Germinal center (tissue), 1 donor: Measurements from ENCODE around the gene CACNA1A.
"Not testable (repeated sequence)": the region's sequence is repeated elsewhere in the genome, so short reads cannot be mapped to it uniquely, and the experiment has no call there.

Experiments used
- DNase-seq: peaks from one replicate; pipeline ENCODE4 v3.0.0; 2012; ENCODE audit warnings: mixed read lengths, low spot score

The CACNA1A gene

DNA sequence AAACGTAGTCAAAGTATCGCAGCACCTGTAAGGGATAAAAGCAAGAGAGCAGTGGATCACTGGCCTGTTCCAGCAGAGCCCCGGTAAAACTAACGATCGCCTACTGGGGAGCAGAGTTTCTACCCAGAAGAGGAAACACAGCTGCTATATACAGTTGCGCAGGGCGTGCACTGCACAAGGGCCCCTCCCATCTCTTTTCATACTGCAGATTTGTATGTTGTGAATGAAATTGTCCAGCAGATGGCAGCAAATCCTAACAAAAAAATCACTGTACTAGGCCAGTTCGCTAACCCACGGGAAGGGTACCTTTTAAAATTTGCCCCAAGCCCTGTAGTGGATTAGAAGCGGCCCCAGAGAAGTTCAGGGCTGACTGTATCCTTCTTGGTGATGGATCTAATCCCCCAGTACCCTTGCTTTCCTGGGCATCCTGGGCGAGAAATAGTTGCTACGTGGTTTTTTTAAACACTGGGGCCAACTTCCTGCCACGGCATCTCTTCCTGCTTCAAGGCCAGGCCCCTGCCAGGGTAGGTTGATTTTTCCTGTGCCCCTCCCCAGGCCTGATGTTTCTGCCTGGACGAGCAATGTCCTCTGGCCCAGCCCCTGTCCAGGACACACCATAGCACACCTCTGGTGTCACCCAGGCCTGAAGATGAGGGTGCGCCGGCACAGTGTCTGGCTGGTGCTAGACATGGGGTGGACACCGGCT, 229.0 kb downstream of the CACNA1A start:
- DNase-seq = peak; percentile 72

DNA sequence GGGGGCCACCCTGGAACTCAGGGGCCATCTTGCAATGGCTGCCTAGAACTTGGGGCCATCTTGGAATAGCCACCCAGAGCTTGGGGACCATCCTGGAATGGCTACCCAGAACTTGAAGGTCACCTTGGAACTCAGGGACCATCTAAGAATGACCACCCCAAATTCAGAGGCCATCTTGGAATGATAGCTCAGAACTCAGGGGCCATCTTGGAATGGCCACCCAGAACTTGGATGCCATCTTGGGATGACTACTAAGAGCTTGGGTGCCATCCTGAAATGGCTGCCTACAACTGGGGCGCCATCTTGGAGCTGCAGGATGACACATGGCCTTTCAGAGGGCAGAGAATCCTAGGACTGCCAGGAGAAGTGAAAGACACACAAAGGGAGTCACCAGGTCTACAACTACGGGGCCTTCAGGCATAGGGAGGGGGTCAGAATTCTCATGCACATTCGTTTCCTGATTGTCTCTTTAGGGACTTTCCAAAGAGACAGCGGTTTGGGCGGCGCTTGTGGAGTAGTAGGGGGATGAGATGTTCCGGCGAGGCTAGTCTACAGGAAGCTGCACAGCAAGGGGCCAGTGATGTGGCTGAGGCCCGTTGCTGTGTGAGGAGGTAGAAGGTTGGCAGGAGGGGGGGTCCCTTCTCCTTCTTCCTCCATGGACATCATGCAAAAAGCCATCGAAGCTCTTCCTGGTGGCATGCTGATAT, 231.1 kb downstream of the CACNA1A start:
- no peak for DNase-seq

DNA sequence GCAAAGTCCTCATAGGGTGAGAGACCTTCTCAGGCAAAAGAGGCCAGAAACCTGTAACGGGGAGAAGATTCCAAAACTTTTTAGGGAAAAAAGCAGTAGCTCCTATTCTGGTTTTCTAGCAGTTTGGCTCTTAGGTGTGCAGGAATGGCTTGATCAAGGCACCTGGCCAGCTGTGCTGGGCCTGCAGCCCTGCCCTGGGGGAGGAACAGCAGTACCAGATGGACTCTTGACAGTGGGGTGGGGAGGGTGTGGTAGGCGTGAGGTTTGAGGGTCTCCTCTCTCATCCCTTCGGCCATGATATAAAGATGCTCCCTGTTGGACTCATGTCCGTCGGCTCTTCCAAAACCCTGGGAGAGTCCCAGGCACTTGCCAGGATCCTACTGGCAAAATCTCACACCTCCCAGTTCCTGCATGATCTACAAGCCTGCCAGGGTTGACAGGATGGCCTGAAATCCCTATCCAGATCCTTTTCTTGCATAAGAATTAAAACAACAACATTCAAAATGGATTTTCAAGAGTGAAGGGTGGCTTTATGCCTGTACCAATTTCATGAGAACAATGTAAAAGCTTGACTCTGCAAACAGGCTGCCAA, 235.7 kb downstream of the CACNA1A start:
- DNase-seq = no peak

DNA sequence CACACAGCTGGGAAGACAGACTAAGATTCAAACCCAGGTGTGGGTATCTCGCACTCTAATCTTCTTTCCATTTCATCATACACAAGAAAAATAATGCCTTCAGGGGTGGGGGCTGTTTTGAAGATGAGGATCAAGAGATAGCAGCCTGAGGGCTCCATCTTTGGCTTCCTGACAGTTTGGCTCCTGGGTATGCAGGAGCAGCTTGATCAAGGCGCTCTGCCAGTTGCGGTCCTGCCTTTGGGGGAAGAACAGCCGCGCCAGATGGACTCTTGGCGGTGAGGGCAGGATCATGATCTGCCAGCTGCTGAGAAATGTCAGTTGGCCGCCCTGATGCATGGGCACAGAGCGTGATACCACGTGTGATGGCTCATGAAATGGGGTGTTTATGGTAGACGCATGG, 236.9 kb downstream of the CACNA1A start:
- DNase-seq = no peak

DNA sequence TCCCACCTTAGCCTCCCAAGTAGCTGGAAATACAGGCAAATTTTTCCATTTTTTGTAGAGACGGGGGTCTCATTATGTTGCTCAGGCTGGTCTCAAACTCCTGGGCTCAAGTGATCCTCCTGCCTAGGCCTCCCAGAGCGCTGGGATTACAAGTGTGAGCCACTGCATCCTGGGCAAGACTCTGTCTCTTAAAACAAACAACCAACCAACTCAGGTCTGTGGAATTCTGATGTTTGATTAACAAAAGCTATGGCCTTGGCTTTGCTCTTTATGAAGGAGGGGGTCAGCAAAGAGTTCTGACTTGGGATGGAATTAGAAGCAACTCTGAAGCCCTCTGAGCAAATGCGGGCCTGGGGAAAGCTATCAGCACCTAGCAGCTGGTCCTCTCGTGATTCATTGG, 238.4 kb downstream of the CACNA1A start:
- no peak for DNase-seq

DNA sequence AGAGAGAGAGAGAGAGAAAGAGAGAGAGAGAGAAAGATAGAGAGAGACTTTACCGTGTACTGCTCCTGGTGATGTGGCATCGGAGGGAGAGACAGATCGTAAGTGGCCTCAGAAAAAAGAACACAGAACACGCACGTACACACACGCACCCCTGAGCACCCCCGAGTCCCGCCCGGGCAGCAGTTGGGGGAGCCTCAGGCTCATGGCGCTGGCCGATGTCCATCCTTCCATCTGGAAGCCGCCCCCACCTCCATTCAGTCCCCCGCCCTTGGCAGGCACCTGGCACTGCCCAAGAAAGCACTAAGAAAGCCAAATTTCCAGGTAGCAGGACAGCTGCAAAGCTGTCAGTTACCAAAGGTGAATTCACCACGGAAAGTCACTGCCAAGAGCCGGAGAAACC, 239.1 kb downstream of the CACNA1A start:
- DNase-seq = no peak

DNA sequence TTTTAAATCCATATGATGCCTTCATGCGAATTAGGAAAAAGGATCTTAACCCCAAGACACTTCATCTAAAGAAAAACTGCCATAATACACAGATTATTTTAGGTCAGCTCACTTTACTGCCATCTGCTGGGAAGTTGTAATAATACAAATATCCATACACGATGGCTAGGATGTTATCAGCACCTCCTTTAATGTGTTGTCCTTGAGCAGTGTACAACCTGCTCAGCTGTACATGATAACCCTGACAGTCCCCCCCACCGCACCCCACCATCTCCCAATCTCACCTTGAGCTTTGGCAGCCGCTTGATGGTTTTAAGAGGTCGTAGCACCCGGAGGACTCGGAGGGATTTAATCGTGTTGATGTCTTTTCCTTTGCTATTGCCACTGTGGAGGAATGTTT, 243.8 kb downstream of the CACNA1A start:
- DNase-seq = peak; percentile 68

DNA sequence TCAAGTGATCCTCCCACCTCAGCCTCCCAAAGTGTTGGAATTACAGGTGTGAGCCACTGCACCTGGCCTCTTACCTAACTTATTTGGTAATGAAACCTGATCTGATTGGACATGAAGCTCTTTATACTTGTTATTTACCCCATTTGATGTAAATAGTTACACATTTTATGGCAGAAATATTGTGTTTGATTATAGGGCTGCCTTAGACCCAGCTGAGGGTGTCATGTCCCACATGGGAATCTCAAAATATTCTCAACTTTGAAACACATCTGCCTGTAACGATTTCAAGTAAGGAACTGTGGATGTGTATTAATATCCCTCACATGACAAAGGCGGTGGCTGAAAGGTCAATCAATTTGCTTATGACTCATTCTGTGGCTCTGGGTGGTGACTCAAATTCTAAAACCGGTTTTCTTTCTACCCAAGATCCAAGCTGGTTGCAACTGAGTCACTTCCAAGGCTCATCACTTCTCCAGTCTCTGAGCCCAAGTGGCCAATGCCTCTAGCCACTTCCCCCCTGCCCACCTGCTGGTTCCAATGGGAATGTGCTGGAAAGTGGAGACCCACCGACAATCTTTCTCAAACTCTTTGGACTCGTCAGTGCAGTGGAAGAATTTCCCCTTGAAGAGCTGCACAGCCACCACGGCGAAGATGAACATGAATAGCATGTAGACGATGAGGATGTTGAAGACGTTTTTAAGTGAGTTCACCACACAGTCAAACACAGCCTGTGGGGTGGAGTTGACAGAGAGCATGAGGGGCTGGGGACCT, 245.2 kb downstream of the CACNA1A start:
- no peak for DNase-seq

DNA sequence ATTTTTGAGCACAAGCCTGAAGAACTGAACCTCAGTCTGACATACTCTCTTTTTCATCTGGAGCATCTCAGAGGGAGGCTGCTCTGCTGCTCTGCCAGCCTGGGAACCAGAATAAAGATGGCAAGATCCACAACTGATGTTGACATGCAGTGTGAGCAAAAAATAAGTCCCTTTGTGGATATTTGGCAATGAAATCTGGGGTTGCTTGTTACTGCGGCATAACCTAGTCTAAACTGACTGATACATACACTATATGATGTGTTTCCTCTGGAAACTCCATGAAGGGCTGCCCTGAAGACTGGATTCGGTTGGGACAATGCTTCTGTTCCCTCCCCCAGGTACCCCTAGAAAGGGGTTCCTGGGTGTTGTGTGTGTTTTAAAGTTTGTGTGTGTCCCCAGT, 249.4 kb downstream of the CACNA1A start:
- no peak for DNase-seq

DNA sequence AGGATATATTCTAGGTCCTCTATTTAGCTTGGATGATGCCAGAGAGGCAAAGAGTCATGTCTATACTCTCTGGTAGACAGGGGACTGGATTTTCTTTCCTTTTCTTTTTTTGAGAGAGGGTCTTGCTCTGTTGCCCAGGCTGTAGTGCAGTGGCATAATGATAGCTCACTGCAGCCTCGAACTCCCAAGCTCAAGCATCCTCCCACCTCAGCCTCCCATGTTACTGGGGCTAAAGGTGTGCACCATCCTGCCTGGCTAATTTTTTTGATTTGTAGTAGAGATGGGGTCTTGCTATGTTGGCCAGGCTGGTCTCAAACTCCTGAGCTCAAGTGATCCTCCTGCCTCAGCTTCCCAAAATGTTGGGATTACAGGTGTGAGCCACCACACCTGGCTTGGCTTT, 249.9 kb downstream of the CACNA1A start:
- DNase-seq = not testable (repeated sequence)

DNA sequence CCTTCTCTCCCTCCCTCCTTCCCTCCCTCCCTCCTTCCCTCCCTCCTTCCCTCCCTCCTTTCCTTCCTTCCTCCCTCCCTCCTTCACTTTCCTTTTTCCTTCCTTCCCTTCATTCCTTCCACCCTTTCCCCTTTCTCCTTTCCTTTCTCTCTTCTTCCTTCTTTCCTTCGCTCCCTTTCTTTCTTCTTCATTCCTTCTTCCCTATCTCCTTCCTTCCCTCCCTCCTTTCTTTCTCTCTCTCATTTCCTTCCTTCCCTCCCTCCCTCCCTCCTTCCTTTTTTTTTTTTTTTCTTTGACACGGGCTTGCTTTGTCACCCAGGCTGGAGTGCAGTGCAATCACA, 250.6 kb downstream of the CACNA1A start:
- DNase-seq = no peak

DNA sequence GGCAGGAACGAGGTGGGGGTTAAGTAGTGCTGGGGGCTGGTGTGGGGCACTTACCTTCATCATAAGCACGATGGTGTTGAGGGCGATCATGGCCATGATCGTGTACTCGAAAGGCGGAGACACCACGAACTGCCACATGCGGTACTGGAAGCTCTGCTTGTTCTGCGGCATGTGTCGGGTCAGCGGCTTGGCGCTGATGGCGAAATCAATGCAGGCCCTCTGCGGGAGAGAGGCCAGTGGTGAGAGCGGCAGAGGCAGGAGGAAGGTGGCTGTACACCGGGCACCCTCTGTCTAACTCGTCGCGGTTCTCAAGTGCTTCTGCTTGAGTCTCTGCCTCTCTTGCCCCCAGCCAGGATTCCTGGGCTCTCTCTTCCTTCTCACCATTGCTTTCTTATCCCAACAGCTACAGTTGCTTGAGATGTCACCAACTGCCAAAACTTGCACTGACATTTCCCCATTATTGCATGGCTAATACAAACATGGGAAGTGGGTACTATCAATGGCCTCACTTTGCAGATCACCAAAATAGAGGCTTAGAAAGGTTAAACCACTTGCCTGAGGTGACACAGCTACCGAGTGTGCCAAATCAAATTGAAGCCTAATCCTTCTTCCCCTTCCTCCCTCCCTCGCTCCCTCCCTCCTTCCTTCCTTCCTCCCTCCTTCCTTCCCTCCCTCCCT, 251.1 kb downstream of the CACNA1A start:
- DNase-seq = no peak

DNA sequence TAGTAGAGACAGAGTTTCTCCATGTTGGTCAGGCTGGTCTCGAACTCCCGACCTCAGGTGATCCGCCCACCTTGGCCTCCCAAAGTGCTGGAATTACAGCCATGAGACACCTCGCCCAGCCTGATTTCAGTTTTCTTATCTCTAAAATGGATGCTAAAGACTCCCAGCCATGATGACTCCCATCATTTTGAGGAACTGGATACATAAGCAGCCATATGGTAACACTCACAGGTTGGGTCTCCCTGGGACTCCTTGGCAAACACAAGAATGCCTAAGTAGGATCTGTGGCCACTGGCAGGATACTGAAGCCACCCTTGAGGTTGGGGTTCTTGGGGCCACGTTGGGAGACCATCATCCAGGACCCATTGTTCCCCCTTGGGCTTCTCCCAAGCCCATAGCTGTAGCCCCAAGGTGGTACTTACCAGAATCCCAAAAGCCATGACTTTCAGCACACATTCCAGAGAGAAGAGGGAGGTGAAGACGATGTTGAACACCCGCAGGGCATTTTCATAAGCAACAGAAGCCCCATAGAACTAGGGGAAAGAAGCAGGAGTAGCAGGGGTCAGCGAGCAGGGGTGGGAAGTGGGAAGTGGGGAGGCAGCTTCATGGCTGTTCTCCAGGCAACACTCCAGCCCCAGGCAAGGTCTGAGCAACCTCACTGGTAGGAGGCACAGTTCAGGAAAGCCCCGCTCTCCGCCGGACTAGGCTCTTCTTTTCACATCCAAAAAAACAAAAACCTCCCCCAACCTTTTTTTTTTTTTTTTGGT, 253.5 kb downstream of the CACNA1A start:
- no peak for DNase-seq

DNA sequence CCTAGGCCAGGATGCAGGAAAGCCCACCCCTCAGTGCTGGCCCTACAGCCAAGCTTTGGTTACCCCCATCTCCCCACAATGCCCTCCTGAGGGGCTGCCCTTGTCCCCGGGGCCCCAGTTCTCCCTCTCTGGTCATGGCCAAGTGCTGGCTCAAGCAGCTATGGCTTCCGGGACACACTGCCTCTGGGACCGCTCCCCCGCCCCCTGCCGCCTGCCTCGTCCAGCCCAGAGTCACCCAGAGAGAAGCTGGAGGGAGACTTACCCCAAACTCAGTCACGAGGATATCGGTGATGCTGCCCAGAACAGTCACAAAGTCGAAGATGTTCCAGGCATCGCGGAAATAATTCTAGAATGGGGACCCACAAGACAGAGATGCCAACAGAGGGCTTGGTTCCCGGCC, 261.4 kb downstream of the CACNA1A start:
- no peak for DNase-seq

DNA sequence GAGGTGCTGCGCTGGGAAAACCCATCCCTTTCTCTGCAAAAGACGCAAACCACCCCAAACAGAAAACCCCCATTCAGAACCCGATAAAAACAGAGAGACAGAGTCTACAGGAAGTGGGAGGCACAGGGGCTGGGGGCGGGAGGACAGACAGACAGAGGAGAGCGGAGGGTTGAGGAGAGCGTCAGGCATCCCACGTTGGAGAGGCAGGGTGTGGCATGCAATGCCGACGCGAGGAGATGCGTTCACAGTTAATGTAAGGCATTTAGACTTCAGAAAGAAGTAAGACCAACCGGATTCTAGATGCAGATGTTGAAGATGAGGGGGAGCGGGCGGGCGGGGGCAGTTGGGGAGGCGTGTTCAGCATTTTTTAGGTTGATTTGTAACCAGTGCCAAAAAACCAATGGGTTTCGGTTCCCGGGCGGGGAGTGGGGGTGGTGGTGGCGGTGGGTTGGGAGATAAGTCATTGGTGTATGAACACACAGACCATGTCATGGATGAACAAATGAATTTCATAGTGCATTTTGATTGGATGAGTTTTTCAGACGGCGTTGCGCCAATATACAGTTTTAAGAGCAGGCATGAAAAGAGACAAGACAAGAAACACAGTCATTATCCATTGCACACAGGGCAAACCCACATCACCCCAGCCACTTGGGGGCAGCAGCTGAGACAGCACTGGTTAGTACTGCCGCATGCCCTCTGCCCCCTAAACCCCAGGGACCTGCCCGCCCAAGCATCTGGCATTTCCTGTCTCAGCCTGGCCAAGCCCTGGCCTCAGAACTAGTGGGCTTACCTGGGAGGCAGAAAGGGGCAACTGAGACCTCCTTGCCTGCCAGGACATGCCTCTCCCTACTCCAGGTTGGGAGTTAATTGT, 264.8 kb downstream of the CACNA1A start:
- DNase-seq = peak; percentile 50

DNA sequence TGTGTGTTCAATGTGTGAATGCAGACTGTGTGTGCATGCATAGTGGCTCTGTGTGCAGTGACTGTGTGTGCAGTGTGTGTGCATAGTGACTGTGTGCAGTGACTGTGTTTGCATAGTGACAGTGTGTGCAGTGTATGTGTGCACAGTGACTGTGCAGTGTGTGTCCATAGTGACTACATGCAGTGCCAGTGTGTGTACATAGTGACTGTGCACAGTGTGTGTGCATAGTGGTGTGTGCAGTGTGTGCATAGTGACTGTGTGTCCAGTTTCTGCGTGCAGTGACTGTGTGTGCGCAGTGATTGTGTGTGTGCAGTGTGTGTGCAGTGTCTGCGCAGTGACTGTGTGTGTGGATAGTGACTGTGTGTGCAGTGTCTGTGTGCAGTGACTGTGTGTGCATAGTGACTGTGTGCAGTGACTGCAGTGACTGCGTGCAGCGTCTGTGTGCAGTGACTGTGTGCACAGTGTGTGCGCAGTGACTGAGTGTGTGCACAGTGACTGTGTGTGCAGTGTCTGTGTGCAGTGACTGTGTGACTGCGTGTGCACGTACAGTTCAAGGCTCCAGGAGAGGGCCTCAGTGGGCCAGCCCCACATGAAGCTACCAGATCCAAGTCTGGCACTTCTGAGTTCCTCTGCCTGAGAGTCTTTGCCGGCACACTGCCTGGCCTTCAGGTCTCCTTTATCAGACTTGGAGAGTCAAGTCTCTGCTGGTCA, 265.8 kb downstream of the CACNA1A start:
- DNase-seq = no peak

DNA sequence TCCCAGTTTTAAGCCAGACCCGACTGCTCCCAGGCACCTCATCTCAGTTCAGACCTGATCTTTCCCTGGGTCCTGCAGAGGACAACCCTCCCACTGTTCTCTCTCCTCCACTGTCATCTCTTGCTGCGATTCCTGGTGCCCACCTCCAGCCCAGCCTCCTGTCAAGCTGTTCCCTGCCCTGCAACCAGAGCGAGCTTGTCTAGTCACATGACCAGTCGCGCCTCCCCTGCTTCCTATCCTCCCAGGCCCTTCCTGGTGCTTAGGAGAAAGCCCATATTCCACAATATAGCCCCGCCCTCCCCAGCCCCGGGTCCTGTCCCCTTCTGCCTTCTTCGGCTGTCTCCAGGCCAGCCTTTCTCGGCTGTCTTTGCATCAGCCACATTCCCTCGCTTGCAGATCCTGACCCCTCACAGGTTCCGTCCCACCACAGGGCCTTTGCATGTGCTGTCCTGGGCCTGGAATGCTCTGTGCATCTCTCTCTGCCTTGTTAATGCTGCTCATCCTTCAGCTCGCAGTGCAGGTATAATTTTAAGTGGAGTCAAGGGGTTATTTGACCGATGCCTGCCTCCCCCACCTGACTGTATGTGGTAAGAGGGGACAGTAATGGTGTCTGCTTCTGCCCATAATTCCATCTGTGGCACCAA, 267.3 kb downstream of the CACNA1A start:
- DNase-seq = no peak

DNA sequence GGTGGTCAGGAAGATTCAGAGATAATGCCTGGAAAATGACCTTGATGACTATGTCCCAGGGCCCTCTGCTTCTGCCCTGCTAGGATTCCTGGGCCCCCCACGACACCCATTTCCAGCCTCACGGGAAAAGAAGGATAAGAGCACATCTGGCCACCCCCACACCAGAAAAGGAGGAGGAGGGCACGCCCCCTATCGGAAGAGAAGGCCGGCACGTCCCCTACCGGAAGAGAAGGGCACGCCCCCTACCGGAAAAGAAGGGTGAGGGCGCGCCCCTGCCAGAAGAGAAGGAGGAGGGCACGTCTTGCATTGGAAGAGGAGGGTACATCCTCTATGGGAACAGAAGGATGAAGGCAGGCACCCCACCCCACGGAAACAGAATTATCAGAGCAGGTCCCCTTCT, 271.8 kb downstream of the CACNA1A start:
- peak; percentile 82 for DNase-seq

DNA sequence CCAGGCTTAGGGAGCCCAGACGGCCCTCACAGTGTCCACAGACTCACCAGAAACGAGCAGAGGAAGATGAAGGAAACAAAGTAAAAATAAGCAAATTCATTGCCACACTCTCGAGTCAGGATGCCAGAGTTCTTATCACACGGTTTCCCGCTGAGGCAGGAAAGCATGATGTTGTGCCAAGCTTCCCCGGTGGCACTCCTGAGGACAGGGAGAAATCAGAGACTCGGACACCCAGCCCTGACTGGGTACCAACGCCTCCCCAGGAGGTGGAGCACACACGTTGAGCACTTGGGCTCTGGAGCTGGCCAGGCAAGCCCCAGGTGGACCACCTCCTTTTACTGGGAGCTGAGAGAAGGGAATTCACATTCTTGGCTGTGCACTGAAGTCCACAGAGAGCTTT, 274.6 kb downstream of the CACNA1A start:
- DNase-seq = no peak
